ENCODE data around the gene TSHZ1.

TSHZ1 gene, protein sequence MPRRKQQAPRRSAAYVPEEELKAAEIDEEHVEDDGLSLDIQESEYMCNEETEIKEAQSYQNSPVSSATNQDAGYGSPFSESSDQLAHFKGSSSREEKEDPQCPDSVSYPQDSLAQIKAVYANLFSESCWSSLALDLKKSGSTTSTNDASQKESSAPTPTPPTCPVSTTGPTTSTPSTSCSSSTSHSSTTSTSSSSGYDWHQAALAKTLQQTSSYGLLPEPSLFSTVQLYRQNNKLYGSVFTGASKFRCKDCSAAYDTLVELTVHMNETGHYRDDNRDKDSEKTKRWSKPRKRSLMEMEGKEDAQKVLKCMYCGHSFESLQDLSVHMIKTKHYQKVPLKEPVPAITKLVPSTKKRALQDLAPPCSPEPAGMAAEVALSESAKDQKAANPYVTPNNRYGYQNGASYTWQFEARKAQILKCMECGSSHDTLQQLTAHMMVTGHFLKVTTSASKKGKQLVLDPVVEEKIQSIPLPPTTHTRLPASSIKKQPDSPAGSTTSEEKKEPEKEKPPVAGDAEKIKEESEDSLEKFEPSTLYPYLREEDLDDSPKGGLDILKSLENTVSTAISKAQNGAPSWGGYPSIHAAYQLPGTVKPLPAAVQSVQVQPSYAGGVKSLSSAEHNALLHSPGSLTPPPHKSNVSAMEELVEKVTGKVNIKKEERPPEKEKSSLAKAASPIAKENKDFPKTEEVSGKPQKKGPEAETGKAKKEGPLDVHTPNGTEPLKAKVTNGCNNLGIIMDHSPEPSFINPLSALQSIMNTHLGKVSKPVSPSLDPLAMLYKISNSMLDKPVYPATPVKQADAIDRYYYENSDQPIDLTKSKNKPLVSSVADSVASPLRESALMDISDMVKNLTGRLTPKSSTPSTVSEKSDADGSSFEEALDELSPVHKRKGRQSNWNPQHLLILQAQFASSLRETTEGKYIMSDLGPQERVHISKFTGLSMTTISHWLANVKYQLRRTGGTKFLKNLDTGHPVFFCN (N-terminal part only)

DNA sequence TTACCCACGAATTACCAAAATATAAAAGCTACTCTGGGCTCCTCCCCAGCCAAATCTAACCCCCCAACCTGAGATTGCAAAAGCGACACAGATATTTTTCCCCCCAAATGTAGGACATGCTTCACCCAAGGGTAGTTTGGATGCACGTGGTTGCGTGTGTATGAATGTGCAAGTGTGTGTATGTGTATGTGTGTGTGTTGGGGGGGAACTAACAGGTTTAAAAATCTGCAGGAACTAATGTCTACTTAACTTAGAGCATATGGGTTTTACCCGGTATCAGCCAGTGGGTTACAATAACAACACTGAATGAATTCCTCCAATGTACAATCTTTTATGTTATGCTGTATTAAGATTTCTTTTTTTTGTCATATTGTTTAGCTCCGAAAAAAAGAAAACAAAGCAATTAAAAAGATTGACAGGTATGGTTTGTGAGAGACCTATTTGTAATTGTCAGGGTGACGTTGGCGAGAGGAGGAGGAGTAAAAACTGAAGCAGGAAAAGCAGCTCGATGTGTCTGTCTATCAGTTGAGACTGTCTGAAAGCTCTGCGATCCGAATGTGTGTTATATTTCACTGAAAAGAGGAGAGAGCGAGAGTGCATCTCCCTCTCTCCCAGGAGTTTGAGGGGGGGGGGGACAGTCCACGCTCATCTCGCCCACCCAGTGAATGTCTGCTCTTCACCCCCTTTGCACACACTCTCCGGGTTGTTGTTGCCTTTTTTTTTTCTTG lies at the start of gene TSHZ1:
Gene TSHZ1, plus strand, starts transcription at position 524 of the 728 bp plus-strand sequence. CDS start 1,080 bp downstream, outside the sequence.
- DNase-seq, result peak; percentile 32

DNA sequence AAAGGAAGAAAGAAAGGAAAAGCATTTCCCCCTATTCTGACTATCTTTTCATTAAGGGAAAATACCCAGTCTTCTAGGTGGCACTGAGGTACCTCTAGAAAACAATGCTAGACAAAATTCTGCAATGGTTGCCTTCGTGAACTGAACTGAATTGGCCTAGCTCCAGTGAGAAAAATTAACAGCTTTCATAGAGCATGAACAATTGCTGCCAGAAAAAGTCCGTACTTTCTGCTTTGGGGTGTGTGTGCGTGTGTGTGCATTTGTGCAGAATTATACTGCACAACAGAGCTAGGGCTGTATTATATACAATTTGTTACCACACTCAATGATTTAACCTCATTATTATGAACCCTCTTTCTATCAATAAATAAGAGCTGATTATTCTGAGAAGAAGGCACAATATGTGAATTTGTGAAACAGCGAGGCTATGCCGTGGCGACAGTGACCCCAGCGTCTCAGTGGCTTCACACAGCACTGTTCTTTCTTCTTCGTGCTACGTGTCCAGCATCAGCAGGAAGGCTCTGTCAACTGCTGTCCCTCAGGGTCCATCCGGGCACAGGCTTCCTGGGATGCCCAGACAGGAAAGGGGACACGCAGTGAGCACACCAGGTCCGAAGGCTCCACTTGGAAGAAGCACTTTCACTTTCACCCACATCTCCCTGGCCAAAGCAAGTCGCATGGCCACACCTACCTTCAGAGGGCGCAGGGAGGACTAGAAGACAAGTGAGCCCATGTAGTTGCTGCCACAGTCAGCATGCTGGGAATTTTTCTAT lies 49.2 kb upstream of the TSHZ1 start:
- DNase-seq, result peak; percentile 7

DNA sequence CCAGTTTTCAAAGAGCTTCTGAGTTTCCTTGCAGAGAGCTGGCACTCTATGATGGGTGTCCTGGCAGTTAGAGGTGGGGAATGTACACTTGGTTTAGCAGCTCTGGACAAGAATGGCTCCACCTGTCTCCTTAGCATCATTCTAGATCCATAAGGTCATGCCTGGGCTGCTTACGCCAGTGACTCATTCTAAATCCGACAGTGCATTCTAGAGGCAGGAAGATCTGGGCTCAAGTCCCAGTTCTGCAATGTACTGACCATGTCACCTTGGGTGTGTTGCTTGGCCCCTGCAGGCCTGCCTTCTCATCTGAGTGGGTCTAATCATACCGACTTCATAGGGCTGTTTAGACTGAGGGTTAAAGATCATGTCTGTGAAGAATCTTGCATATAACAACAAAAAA lies 48.1 kb upstream of the TSHZ1 start:
- no peak for DNase-seq

DNA sequence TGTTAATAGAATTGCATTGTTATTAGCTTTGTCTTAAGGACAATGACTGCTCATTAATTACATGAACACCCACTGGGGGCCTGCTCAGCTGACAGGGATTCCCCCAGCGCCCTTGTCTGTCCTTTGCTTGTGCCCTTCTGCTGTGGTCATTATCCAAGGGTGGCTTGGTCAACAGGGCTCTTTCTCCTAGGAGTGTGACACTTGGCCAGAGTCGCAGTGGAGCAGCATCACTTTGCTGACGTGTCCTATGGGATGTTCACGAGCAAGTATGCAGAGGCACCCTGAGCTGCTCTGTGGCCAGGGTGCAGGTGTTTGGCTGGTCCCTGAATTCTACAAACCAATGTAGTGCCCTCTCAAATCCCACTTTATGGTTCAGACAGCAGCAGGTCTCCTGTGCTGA lies 47.6 kb upstream of the TSHZ1 start:
- DNase-seq, result no peak

DNA sequence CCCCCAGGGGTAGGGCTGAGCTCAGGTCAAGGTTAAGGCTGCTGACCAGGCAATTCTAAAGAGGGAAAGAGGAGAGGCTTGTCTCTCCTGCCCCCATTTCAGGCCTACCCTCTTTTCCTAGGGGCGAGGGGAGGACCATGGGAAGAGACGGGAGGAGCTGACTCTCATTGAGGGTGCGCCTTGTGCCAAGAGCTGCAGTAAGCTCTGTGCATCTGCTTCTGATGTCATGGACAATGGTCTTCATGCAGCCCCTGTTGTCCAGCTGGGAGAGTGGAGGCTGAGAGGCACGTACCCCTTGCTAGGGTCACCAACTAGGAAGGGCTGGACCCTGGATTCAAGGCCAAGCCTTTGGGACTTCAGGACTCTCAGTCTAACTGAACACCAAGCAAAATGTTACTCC lies 46.9 kb upstream of the TSHZ1 start:
- no peak for DNase-seq

DNA sequence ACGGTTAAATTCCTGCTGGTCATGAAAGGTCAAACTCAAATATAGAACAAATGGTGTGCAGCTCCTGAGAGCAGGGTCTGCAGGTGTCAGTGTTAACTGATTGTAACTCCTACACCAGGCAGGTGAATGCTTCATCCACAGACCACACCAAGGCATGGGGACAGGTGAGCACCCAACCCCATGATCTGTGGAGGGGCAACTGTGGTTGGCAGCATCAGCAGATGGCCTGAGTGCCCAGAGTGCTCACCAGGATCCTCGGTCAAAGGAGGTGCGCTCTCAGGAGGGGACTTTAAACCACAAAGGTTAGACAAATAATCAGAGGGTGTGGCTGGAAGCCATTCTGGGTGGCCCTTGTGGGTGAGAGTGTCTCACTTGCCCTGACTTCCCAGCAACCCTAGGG lies 46.1 kb upstream of the TSHZ1 start:
- no peak for DNase-seq

DNA sequence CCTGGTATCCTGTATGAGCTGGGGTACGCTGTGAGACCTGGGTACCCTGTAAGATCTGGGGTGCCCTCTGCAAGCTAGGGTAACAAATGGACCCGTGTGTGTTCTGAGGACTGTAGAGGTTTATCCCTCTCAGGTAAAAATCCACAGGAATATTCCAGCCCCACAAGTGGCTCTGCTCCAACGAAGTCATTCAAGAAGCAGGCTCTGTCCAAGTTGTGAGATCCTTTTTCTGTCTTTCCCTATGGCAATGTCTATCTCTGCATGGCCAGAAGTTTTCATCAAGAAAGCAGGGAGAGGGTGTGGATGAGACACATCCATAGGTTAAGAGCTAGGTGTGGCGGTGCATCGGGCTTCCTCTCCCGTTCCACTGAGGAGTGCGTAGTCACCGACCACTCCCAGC lies 44.7 kb upstream of the TSHZ1 start:
- no peak for DNase-seq

DNA sequence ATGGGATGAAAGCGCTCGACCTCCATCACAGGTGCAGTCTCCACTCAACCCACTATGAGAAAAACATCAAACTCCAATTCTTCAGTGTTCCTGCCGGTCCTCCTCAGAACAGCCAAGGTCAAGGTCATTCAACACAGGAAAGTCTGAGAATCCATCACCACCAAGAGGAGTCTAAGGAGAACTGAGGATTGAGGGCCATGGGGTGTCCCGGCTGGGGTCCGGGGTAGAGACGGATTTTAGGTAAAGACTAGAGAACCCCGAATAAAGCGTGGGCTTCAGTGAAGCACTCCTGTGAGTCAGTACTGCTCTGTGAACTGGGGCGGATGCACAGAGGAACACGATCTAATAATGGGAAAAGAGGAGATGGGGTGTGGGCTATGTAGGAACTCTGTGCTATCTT lies 43.5 kb upstream of the TSHZ1 start:
- no peak for DNase-seq

DNA sequence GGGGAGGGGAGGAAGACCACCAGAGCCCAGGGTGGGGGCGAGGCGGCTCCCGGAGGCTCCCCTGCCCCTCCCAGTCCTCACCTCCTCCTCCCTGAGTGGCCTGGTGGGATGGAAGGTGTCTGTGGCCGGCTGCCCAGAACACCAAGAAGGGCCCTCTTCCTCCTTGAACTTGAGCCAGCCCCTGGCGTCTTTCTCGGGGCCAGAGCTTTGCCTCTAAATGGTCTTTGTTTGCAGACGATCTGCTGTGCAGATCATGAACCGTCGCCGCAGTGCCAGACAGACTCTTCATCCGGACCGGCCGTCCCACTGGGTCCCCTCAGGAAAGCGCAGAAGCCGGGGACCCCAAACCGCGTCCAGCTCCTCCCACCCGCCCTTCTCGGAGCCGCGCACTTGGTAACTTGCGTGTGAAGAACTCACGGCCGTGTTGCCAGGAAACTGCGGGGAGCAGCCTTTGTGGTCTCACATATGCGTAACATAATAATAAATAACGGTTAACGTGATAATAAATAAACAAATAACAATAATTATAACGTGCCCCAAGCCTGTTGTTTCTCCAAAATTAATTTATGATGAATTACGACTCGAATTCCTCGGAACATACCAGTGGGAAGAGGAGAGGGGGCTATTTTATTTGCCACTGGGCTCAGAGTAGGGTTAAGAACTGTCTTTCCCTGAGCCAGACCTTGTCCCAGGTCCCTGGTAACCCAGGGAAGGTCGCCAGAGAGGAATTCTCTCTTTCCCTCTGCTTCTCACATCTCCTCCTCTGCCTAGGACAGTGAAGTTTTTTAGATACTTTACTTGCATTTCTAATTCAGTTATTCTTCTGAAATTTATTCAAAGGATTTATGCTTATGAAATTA lies 42.6 kb upstream of the TSHZ1 start:
- DNase-seq, result no peak

DNA sequence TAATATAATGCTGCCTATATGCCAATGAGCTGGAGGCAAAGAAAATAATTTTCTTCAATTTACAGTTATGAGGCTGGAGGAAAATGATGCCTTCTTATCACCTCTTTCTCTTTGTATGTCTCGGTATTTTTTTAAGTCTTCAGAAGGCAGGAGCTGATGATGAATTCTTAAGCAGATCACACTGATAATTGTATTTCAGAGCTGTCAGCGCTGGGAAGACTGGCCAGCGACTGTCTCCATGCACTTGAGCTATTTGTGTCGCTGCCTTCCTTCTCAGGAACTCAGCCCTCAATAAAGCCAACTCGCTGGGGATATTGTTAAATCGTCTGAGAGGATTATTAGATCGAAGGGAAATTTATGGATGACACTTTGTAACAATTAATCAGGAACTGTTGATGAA lies 42.0 kb upstream of the TSHZ1 start:
- no peak for DNase-seq

DNA sequence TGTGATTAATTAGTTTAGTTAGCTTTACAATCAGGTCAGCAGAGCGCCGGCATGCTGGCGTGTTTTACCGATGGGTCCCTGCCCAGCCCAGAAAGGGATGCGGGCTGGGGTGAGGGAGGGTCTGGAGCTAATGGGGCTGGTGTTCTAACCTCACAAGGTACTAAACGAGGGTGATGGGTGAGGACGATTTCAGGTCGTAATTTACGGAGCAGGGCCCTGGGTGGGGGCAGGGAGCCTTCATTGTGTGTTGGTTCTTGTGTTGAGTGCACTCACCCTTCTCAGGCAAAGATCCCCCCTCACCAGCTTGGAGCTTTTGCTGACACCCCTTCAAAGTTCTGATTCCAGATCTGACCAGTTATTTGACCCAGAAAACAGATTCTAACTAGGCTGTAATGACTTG lies 41.2 kb upstream of the TSHZ1 start:
- DNase-seq, result no peak

DNA sequence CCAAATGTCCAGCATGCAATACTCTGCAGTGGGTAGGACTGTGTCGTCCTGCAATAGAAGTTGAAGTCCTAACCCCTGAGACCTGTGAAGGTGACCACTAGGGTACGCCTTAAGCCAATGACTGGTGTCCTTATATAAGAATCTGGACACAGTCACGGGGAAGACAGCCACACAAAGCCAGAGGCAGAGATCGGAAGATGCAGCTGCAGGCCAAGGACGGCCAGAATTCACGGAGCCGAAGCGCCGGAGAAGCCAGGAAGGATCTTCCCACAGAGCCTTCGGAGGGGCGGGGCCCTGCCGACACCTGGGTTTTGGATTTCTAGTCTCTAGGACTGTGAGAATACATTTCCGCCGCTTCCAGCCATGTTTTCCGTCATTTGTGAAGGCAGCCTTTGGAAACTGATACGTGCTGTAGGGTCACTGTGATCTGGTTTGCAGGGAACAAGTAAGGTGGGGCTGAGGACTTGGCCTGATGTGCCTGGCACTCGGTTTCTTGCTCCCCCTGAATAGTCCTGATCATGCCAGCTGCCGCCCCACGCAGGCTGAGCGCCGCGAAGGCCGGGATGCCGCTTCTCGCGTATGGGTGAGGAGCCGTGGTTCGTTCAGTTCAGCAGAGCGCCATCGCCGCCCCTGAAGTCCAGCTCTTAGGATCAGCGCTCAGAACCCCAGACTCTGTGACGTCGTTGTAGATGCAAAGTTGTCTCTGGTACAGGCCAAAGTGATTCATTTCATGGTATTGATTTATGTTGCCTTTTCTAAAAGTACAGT lies 40.4 kb upstream of the TSHZ1 start:
- no peak for DNase-seq

DNA sequence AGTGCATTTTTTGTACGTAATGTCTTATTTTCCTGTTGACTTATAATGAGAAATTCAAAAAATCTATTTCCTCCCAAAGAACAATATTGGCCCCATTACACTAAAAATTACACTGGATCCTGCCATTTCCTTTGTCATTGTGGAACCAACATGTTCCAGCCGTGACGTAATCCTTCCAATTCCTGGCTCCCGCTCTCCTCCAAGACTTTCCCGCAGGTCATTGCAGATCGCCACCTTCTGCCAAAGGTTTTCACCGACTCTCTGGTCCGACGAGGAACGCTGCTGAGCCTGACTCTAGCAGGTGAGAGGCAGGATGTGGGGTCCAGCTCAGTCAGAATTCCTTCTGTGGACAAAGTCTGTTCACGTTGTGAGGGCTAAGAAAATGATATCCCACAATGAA lies 39.7 kb upstream of the TSHZ1 start:
- no peak for DNase-seq

DNA sequence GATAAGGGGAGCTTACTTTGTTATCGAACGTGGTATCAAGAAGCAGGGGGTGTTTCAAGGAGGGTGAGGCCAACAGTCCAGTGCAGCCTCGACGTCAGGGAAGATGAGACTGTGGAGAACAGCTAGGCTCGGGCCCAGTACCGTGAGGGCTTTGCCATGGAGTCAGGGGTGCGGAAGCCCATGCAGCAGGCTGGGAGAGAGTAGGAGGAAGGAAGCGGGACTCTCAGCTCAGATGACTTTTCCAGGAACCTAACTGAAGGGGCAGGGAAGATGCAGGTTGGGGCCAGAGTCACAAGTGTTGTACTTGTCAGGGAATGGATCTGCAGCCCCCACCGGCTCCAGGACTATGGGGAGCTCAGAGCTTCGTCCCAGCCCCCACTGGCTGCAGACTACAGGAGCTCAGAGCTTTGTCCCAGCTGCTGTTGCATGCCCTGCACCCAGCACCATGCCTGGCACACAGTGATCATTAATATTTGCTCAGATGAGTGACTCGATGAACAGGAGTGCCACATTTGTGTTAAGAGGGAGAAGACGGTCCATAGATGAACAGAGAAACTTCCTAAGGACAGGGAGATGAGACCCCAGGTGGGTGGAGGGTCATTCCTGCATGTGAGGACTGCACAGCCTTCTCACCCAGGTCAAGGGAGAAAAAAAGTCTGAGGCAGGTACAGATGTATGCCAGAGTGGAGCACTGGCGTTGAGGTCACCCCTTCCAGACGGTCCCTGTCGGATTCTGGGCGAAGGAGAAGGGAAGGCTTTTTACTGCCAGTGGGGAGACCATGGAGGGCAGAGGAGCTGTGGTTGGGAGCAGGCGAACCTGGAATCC lies 38.1 kb upstream of the TSHZ1 start:
- no peak for DNase-seq

DNA sequence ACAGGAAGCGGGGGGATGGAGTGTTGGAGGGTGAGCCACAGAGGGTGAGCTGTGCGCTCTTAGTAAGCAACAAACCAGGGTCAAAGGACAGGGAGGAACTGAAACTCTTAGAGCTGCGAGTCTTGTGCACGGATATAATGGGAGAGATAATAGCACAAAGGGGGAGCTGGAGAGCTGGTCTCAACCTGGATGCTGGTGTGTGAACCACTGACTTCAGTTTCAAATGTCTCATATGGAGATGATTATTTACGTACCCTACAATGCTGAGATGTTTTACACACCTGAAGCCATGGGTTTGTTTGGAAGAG lies 37.5 kb upstream of the TSHZ1 start:
- no peak for DNase-seq

DNA sequence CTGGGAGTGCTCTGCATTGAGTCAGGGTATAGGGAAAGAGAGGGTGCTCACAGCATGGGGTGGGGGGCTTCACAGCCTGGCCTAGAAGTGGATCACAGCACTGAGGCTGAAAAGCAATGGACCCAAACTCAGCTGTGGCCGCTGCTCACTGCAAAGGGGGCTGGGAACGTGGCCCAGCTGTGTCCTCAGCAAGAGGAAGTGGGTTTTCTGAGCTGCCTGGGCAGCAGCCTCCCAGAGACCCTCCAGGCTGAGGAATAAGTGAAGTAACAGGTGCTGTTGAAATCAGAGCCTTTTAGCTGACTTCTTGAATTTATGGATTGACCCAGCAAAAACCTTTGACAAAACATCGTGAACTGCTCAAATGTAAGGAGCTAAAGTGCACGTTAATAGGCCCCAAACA lies 36.9 kb upstream of the TSHZ1 start:
- DNase-seq, result no peak

DNA sequence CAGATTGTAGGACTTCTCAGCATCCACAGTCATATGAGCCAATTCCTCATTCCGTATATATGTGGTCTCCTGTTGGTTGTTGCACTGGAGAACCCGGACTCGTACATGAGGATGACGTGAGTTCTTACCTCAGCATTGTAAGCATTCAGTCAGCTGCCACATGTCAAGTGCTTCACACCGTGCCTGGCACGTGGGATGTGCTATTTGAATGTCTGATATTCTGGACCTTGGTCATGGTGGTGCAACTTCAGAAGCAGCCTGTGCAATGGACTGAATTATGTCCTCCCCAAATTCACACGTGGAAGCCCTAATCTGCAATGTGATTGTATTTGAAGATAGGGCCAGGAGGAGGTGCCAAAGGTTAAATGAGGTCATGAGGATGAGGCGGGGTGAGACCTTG lies 33.7 kb upstream of the TSHZ1 start:
- DNase-seq, result no peak

DNA sequence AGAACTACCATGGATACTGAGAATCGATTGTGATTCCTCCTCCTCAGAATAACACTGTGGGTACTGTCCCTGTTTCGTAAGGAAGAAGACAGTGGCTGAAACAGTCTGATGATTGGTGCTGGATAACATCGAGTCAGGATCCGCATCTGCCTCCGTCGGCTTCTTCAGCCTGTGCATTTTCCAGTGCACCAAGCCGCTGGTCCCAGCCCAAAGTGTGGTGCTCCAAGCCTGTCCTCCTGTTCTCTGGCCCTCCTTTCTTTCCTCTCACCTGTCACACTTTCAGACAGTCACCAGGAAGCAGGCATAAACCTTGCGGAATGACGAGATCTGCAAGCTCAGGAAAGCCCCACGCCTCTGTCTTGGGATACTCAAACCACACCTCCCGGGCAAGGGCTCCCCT lies 32.2 kb upstream of the TSHZ1 start:
- no peak for DNase-seq

DNA sequence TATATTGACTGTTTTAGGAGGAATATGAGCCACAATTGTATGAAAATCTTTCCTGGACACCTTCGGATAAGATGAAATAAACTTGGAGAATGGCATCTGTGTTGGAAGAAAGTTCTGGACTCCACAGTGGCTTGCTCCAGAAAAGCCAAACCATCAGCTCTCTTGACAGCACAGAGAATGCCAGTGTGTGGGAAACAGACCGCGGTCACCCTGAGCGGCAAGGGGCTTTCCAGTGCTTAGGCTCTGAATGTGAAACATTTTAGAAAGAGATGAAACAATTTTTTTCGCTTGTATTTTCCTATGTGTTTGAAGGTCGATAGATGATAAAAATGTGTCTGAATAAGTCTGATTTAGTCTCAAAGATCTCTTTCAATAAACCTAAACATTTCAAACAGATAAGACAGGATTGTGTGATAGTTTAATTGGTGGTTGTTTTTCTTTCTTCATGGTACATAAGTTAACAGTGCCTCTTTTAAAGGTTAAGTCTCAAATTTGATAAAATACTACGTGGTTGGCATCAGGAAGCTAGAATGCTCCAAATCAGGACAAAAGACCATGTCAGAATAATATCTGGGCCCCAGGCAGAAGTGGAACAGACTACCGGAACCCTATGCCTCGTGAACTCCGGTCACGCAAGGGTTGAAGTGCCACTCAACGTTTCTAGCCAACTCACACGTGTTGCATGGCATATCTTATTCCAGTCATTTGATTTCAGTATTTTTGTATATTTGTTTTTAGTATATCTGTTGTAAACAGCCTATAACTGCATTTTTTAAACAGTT lies 30.6 kb upstream of the TSHZ1 start:
- no peak for DNase-seq
